Vagina (tissue), 2 donors: ENCODE data around the gene ADAMTS2. TPM values are rescaled to one million over a fixed set of nuclear protein-coding genes. Genes with fewer than 3 reads are reported as not detected.

Source experiments
- DNase-seq, 2 donors: peaks; one replicate each; pipeline ENCODE4 v3.0.0-alpha.2; 2017; ENCODE audit errors: extremely low spot score in 2 of 2
- H3K27ac ChIP-seq: fragments of 200-600 bp; sonication (generic); one replicate; pipeline ENCODE4 v1.5.1; 2019
- H3K27me3 ChIP-seq: fragments of 200-600 bp; sonication (generic); one replicate; pipeline ENCODE4 v1.5.1; 2019
- H3K36me3 ChIP-seq, 2 donors: fragments of 200-600 bp; sonication (generic); one replicate each; pipeline ENCODE4 v1.5.1; 2017 to 2019
- H3K4me1 ChIP-seq: fragments of 200-600 bp; sonication (generic); one replicate; pipeline ENCODE4 v1.5.1; 2019
- H3K4me3 ChIP-seq, 2 donors: fragments of 200-600 bp; sonication (generic); 1 replicate in 1 of 2; 2 replicates in 1 of 2; pipeline ENCODE4 v1.5.1; 2016 to 2019
- H3K9me3 ChIP-seq: fragments of 200-600 bp; sonication (generic); one replicate; pipeline ENCODE4 v1.5.1; 2019
- POLR2A ChIP-seq, 2 donors: fragments of 450-650 bp; IDR thresholded peaks; one replicate each; pipeline ENCODE4 v1.6.1; 2017; ENCODE audit warnings: antibody characterized with exemption in 2 of 2, mild to moderate bottlenecking in 2 of 2, moderate library complexity in 2 of 2
- POLR2AphosphoS5 ChIP-seq, 2 donors: sonication (generic); formaldehyde crosslinking; IDR thresholded peaks; one replicate each; pipeline ENCODE4 v1.9.0; 2017; ENCODE audit warnings: antibody characterized with exemption in 2 of 2, mild to moderate bottlenecking in 2 of 2, low read depth in 1 of 2; ENCODE audit not compliant: insufficient read depth in 1 of 2
- intact Hi-C: fragments of 100-400 bp; cut with DNase I; formaldehyde crosslinking; loops from one replicate; pipeline ENCODE4 v1.15.1; 2023
- total RNA-seq: library from RNA; depleted of rRNA; stranded (reverse); fragments of >200 nt; gene quantifications from one replicate; pipeline ENCODE4 v1.2.3, GENCODE V29; 2016
- TF ChIP-seq, protein P1 (sequence below), 3 experiments: fragments of 450-650 bp in 2 of 3; fragments of 200-600 bp in 1 of 3; sonication (generic) in 1 of 3; IDR thresholded peaks; one replicate each; pipeline ENCODE4 v1.5.1; 2017 to 2019; ENCODE audit warnings: antibody characterized with exemption in 3 of 3, mild to moderate bottlenecking in 2 of 3, moderate library complexity in 2 of 3

ADAMTS2 gene
- total RNA-seq, 1 donor from 2014 or later = 17.4 TPM

DNA sequence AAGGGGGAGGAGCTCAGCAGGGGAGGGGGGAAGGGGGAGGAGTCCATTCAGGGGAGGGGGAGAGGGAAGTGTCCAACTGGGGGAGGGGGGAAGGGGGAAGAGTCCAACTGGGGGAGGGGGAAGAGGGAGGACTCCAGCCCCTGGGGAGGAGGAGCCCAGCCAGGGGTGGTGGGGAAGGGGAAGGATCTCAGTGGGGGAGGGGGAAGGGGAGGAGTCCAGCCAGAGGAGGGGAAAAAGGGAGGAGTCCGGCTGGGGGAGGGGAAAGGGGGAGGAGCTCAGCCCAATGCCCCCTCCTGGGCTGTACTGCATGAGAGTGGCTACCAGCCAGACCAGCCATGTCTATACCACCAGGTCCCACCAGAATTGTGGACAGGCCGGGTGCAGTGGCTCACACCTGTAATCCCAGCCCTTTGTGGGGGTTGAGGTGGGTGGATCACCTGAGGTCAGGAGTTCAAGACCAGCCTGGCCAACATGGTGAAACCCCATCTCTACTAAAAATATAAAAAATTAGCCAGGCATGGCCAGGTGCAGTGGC is 30.6 kb upstream of the ADAMTS2 start:
- Histone ChIP-seq H3K4me1 (no peaks in the 10 kb centered on the region), H3K27ac (no peak overlapping the region), H3K4me3 (no peak overlapping the region), H3K27me3 (no peaks in the 10 kb centered on the region), H3K9me3 (no peaks in the 10 kb centered on the region), H3K36me3 (no peaks in the 10 kb centered on the region)
- intact Hi-C loops = no loop called here
- TF ChIP-seq POLR2AphosphoS5 (IDR thresholded peaks at IDR 0.05; ENCODE audit: insufficient read depth in 1 of 2, low read depth in 1 of 2) (no peak), POLR2A (IDR thresholded peaks at IDR 0.05) (no peak)
- TF ChIP-seq, protein P1, sequence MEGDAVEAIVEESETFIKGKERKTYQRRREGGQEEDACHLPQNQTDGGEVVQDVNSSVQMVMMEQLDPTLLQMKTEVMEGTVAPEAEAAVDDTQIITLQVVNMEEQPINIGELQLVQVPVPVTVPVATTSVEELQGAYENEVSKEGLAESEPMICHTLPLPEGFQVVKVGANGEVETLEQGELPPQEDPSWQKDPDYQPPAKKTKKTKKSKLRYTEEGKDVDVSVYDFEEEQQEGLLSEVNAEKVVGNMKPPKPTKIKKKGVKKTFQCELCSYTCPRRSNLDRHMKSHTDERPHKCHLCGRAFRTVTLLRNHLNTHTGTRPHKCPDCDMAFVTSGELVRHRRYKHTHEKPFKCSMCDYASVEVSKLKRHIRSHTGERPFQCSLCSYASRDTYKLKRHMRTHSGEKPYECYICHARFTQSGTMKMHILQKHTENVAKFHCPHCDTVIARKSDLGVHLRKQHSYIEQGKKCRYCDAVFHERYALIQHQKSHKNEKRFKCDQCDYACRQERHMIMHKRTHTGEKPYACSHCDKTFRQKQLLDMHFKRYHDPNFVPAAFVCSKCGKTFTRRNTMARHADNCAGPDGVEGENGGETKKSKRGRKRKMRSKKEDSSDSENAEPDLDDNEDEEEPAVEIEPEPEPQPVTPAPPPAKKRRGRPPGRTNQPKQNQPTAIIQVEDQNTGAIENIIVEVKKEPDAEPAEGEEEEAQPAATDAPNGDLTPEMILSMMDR (IDR thresholded peaks at IDR 0.05) = no peak
- DNase-seq = no peak

DNA sequence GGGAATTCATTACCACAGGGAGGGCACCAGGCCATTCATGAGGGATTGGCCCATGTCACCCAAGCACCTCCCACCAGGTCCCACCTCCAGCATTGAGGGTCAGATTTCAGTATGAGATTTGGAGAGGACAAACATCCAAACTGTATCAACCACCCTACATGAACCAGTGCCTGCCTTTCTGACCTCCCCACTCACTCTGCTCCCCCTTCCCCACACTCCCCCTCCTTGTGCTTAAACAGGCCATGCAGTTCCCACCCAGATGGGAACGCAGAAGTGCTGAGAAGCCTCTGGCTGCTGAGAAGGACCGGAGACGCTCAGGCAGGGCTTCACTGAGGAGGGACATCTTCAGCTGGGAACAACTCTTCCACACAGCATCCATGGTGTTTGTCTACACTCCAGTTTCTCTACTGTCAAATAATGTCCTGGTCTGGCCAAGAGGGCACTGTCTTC is 30.0 kb upstream of the ADAMTS2 start:
- Histone ChIP-seq H3K4me1 (no peaks in the 10 kb centered on the region), H3K27ac (no peak overlapping the region), H3K27me3 (no peaks in the 10 kb centered on the region), H3K9me3 (no peaks in the 10 kb centered on the region), H3K4me3 (no peak overlapping the region), H3K36me3 (no peaks in the 10 kb centered on the region)
- intact Hi-C loops = no loop called here
- no peak for DNase-seq
- TF ChIP-seq, protein P1 (IDR thresholded peaks at IDR 0.05) = no peak
- TF ChIP-seq POLR2AphosphoS5 (IDR thresholded peaks at IDR 0.05; ENCODE audit: insufficient read depth in 1 of 2, low read depth in 1 of 2) = no peak
- TF ChIP-seq POLR2A (IDR thresholded peaks at IDR 0.05) = no peak

DNA sequence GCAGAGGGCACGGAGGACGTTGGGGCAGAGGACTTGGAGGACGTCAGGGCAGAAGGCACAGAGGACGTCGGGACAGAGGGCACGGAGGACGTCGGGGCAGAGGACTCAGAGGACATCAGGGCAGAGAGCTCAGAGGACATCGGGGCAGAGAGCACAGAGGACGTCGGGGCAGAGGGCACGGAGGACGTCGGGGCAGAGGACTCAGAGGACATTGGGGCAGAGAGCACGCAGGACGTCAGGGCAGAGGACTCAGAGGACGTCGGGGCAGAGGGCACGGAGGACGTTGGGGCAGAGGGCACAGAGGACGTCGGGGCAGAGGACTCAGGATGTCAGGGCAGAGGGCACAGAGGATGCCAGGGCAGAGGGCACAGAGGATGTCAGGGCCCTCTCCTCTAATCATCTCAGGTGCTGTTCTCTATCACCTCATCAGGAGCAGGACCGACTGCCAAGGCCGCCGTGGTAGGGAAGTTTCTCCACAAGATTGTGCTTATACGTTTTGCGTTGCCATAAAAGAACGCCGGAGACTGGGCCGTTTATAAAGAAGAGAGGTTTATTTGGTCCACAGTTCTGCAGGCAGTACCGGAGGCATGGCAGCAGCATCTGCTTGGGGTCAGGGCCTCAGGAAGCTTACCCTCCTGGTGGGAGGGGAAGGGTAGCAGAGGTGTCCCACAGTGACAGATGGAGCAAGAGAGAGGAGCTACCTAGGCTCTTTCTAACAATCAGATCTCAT is 29.4 kb upstream of the ADAMTS2 start:
- intact Hi-C loops = no loop called here
- H3K36me3 ChIP-seq = no peaks in the 10 kb centered on the region
- H3K27ac ChIP-seq = no peak overlapping the region
- no peak for DNase-seq
- no peak overlapping the region for H3K4me3 ChIP-seq
- TF ChIP-seq, protein P1 (IDR thresholded peaks at IDR 0.05) = no peak
- TF ChIP-seq POLR2AphosphoS5 (IDR thresholded peaks at IDR 0.05; ENCODE audit: insufficient read depth in 1 of 2, low read depth in 1 of 2) = no peak
- TF ChIP-seq POLR2A (IDR thresholded peaks at IDR 0.05) = no peak
- no peaks in the 10 kb centered on the region for H3K27me3 ChIP-seq
- no peaks in the 10 kb centered on the region for H3K9me3 ChIP-seq
- no peaks in the 10 kb centered on the region for H3K4me1 ChIP-seq

DNA sequence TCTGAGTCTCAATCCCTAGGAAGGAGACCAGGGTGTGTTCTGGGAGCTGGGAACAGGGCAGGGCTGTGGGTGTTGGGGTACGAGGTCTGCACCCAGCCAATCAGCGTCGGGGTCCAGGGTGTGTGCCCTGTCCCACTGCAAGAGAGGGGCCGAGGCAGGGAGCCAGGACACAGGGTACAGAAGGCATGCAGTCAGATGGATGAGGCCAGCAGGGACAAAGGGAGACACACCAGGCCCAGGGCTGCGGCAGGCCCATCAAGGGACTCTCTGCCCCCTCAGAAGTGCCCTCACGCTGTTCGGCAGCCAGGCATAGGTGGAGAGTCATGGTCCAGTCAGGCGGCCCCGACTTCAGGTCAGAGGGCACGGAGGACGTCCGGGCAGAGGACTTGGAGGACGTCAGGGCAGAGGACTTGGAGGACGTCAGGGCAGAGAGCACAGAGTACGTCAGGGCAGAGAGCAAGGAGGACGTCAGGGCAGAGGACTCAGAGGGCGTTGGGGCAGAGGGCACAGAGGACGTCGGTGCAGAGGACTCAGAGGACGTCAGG is 28.8 kb upstream of the ADAMTS2 start:
- Histone ChIP-seq H3K4me1 (no peaks in the 10 kb centered on the region), H3K27ac (no peak overlapping the region), H3K36me3 (no peaks in the 10 kb centered on the region), H3K27me3 (no peaks in the 10 kb centered on the region), H3K9me3 (no peaks in the 10 kb centered on the region), H3K4me3 (no peak overlapping the region)
- intact Hi-C loops = no loop called here
- TF ChIP-seq, protein P1 (IDR thresholded peaks at IDR 0.05) = no peak
- TF ChIP-seq POLR2AphosphoS5 (IDR thresholded peaks at IDR 0.05; ENCODE audit: insufficient read depth in 1 of 2, low read depth in 1 of 2) (no peak), POLR2A (IDR thresholded peaks at IDR 0.05) (no peak)
- no peak for DNase-seq
